Transverse colon (tissue), 4 donors: ENCODE data around the gene FOXP4. TPM values are rescaled to one million over a fixed set of nuclear protein-coding genes. Genes with fewer than 3 reads are reported as not detected.

Experiments
- DNase-seq: peaks from one replicate; pipeline ENCODE4 v3.0.0-alpha.2; 2019
- H3K27ac ChIP-seq, 4 donors: fragments of 200-600 bp; sonication (generic); 2 replicates each; pipeline ENCODE4 v1.5.1; 2016 to 2018; ENCODE audit warnings: inconsistent platforms in 4 of 4
- H3K27me3 ChIP-seq: fragments of 200-600 bp; sonication (generic); 2 replicates; pipeline ENCODE4 v1.5.1; 2017; ENCODE audit warnings: inconsistent platforms
- H3K36me3 ChIP-seq, 4 donors: fragments of 200-600 bp; sonication (generic); 2 replicates each; pipeline ENCODE4 v1.5.1; 2017 to 2019; ENCODE audit warnings: inconsistent platforms in 4 of 4
- H3K4me1 ChIP-seq, 4 donors: fragments of 200-600 bp; sonication (generic); 2 replicates each; pipeline ENCODE4 v1.5.1; 2017 to 2020; ENCODE audit warnings: inconsistent platforms in 4 of 4
- H3K4me3 ChIP-seq, 4 donors: fragments of 200-600 bp; sonication (generic); 1 replicate in 1 of 4; 2 replicates in 3 of 4; pipeline versions ENCODE4 v1.5.1 to v1.6.1; 2017 to 2019; ENCODE audit warnings: inconsistent platforms in 4 of 4
- H3K9me3 ChIP-seq, 2 donors: fragments of 200-600 bp; sonication (generic); 2 replicates each; pipeline ENCODE4 v1.5.1; 2017 to 2019; ENCODE audit warnings: inconsistent platforms in 2 of 2
- EP300 ChIP-seq: sonication (generic); formaldehyde crosslinking; IDR thresholded peaks from one replicate; pipeline ENCODE4 v1.6.1; 2017; ENCODE audit warnings: antibody characterized with exemption, low read depth
- POLR2A ChIP-seq: fragments of 450-650 bp; IDR thresholded peaks from one replicate; pipeline ENCODE4 v1.6.1; 2016; ENCODE audit warnings: antibody characterized with exemption, mild to moderate bottlenecking, moderate library complexity
- POLR2AphosphoS5 ChIP-seq, 3 donors: sonication (generic); formaldehyde crosslinking; IDR thresholded peaks; one replicate each; pipeline ENCODE4 v1.6.1; 2016; ENCODE audit warnings: antibody characterized with exemption in 3 of 3
- WGBS, 2 donors: methylation state at CpG; one replicate each; pipeline ENCODE4 v1.1.5; 2018; ENCODE audit warnings: low coverage in 1 of 2; 5-methylcytosine and 5-hydroxymethylcytosine counted together
- in situ Hi-C, 4 donors: fragments of 200-750 bp; cut with MboI; loops; one replicate each; pipeline versions ENCODE4 v1.15.0 to v1.15.1; 2017; ENCODE audit warnings: low sequenced_read_pairs in 3 of 4, low pct_ligation_motif_present in 1 of 4, low pct_unique_long_range_greater_than_20kb in 1 of 4
- intact Hi-C: fragments of 100-400 bp; cut with DNase I; formaldehyde crosslinking; loops from one replicate; pipeline ENCODE4 v1.15.1; 2023; ENCODE audit warnings: low total_unique reads
- total RNA-seq, 4 donors: library from RNA; depleted of rRNA; stranded (reverse); fragments of >200 nt; gene quantifications; one replicate each; pipeline ENCODE4 v1.1.0, GENCODE V29; 2016
- TF ChIP-seq, protein P1 (sequence below), 5 experiments: fragments of 200-600 bp in 3 of 5; fragments of 450-650 bp in 2 of 5; sonication (generic) in 3 of 5; IDR thresholded peaks; 1 replicate in 2 of 5; 2 replicates in 3 of 5; pipeline ENCODE4 v1.5.1; 2016 to 2017; ENCODE audit warnings: antibody characterized with exemption in 5 of 5, inconsistent platforms in 3 of 5, mild to moderate bottlenecking in 2 of 5, moderate library complexity in 1 of 5

FOXP4 gene
- total RNA-seq, 4 donors from 2014 or later: 13.8 to 45.6 (median 17.2) TPM

DNA sequence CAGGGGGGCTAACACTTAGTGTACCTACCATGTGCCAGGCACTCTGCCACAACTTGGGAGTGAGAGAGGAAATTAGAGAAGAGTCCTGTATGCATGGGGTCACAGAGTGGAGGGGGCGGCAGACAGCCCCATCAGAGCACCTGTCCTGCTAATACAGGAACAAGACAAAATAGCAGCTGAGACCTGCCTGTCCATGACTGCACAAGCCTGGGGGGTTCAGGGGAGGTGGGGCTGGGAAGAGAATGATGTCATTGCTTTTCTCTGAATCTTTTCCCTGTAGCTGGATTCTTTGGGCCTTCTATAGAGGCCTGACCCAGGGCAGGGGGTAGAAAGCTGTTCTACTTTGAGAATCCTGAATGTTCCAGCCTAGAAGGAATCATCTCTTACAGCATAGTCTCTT lies 37.4 kb downstream of the FOXP4 start:
- H3K9me3 ChIP-seq: no peaks in the 10 kb centered on the region
- no peak overlapping the region for H3K27ac ChIP-seq
- in situ Hi-C loops (loop anchor here in 1 of 4 donors (25.0 kb wide), 1 partner anchor 171 kb away; no protein-coding TSS in a partner anchor), intact Hi-C loops (no loop called here)
- DNase-seq: no peak
- H3K4me3 ChIP-seq: no peak overlapping the region
- H3K27me3 ChIP-seq: no peaks in the 10 kb centered on the region
- no peaks in the 10 kb centered on the region for H3K36me3 ChIP-seq
- TF ChIP-seq EP300 (no peak), POLR2A (no peak), POLR2AphosphoS5 (IDR thresholded peaks at IDR 0.05) (no peak)
- TF ChIP-seq, protein P1, sequence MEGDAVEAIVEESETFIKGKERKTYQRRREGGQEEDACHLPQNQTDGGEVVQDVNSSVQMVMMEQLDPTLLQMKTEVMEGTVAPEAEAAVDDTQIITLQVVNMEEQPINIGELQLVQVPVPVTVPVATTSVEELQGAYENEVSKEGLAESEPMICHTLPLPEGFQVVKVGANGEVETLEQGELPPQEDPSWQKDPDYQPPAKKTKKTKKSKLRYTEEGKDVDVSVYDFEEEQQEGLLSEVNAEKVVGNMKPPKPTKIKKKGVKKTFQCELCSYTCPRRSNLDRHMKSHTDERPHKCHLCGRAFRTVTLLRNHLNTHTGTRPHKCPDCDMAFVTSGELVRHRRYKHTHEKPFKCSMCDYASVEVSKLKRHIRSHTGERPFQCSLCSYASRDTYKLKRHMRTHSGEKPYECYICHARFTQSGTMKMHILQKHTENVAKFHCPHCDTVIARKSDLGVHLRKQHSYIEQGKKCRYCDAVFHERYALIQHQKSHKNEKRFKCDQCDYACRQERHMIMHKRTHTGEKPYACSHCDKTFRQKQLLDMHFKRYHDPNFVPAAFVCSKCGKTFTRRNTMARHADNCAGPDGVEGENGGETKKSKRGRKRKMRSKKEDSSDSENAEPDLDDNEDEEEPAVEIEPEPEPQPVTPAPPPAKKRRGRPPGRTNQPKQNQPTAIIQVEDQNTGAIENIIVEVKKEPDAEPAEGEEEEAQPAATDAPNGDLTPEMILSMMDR (IDR thresholded peaks at IDR 0.05): no peak
- 100% methylated on average over 1 of the region's 1 CpG for WGBS, 2 donors
- H3K4me1 ChIP-seq: peaks cover 7 to 24% (median 18%) of the 10 kb centered on the region in 4 donors

DNA sequence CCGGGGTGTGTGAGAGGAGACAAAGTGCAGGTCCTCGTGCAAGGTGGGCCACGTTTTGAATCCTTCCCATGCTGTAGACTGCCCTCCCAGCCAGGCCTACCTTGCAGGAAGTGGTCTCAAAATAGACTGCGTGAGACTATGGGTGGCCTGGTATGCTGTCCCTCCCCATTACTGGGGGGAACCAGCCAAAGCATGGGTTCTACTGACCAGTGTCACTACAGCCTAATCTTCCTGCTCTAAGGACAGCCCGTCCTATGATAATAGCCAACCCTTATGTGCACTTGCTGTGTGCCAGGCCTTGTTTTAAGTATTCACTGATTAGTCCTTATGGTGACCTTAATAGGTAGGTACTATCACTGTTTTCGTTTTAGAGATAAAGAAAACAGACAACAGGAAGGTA lies 38.0 kb downstream of the FOXP4 start:
- H3K4me3 ChIP-seq: no peak overlapping the region
- H3K9me3 ChIP-seq: no peaks in the 10 kb centered on the region
- H3K36me3 ChIP-seq: no peaks in the 10 kb centered on the region
- DNase-seq: no peak
- intact Hi-C loops: no loop called here
- H3K4me1 ChIP-seq: peaks cover 2 to 18% (median 12%) of the 10 kb centered on the region in 4 donors
- H3K27ac ChIP-seq: no peak overlapping the region
- WGBS, 2 donors: 79 to 100% methylated on average over 1 to 5 of the region's 6 CpGs
- in situ Hi-C loops: loop anchor here in 1 of 4 donors (25.0 kb wide), 1 partner anchor 172 kb away; no protein-coding TSS in a partner anchor
- no peak for TF ChIP-seq POLR2AphosphoS5 (IDR thresholded peaks at IDR 0.05)
- TF ChIP-seq, protein P1 (IDR thresholded peaks at IDR 0.05): no peak
- no peak for TF ChIP-seq EP300
- TF ChIP-seq POLR2A: no peak
- H3K27me3 ChIP-seq: no peaks in the 10 kb centered on the region

DNA sequence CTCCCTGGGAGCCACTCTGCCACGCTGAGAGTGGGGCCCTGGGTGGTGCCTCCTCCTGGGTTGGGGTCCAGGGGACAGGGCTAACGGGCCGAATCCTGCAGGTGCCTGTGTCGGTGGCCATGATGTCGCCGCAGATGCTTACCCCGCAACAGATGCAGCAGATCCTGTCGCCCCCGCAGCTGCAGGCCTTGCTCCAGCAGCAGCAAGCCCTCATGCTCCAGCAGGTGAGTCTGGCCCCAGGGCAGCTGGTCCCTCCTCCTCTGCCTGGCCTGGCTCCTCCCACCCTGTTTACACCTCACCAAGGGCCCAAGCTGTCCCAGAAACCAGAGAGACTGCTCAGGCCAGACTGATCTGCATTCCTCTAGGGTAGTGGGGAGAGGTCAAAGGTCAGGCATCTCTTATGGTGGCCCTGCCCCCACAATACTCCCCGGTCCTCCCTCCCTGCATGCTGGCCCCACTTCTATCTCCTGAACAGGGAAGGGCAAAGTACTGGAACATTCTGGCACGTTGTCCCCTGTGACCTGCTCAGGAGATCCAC lies 38.6 kb downstream of the FOXP4 start:
- Histone ChIP-seq H3K36me3 (no peaks in the 10 kb centered on the region), H3K4me1 (peaks cover 0 to 15% (median 8%) of the 10 kb centered on the region in 4 donors), H3K9me3 (no peaks in the 10 kb centered on the region), H3K27me3 (no peaks in the 10 kb centered on the region), H3K4me3 (no peak overlapping the region), H3K27ac (no peak overlapping the region)
- WGBS, 2 donors: 54% methylated on average over 11 of the region's 11 CpGs; no CpG with 5 or more reads in 1 of the 2 donors
- intact Hi-C loops (no loop called here), in situ Hi-C loops (loop anchor here in 1 of 4 donors (25.0 kb wide), 1 partner anchor 172 kb away; no protein-coding TSS in a partner anchor)
- TF ChIP-seq EP300 (no peak), POLR2A (no peak), POLR2AphosphoS5 (IDR thresholded peaks at IDR 0.05) (no peak)
- TF ChIP-seq, protein P1 (IDR thresholded peaks at IDR 0.05): no peak
- DNase-seq: peak; percentile 49

DNA sequence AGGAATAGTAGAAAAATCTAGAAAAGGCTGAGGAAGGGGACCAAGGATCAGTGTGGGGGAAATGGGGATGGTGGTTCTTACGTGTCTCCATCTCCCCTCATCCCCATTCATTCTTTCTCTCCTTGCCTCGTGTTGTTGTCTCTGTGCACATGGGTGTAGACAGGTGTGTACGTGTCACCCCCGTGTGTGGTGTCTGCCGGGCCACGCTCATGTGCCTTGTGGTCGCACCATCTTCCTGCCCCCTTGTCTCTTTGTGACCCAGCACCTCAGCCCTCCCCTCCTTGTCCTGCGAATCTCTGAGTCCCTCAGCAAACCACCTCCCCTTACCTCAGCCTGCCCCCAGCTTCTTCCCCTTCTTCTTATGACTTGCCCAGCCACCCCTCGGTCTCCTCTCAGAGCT lies 39.4 kb downstream of the FOXP4 start:
- Histone ChIP-seq H3K36me3 (no peaks in the 10 kb centered on the region), H3K4me1 (peaks cover 0 to 15% (median 8%) of the 10 kb centered on the region in 4 donors)
- intact Hi-C loops: no loop called here

More for the DNA sequence above, 39.4 kb downstream of the FOXP4 start:
- no peak overlapping the region for H3K27ac ChIP-seq
- no peaks in the 10 kb centered on the region for H3K9me3 ChIP-seq
- no peak overlapping the region for H3K4me3 ChIP-seq
- H3K27me3 ChIP-seq: no peaks in the 10 kb centered on the region
- WGBS, 2 donors: 86 to 100% methylated on average over 1 to 9 of the region's 9 CpGs
- in situ Hi-C loops: loop anchor here in 1 of 4 donors (25.0 kb wide), 1 partner anchor 173 kb away; no protein-coding TSS in a partner anchor
- DNase-seq: no peak
- TF ChIP-seq, protein P1 (IDR thresholded peaks at IDR 0.05): no peak
- no peak for TF ChIP-seq POLR2AphosphoS5 (IDR thresholded peaks at IDR 0.05)
- TF ChIP-seq EP300: no peak
- no peak for TF ChIP-seq POLR2A
